Measurements from ENCODE around the gene TTC33.

GRCh38 chr5:40683305-40683704, 72.5 kb downstream of the TTC33 start:
- no peak for TF ChIP-seq EZH2phosphoT487 (IDR thresholded peaks at IDR 0.05; ENCODE audit: insufficient read depth, low read depth)
- no peak for TF ChIP-seq EZH2 (IDR thresholded peaks at IDR 0.05; ENCODE audit: insufficient read depth, poor library complexity, severe bottlenecking)

All from GM23248 (cell line).